RPMI8226 (cell line): Measurements from ENCODE around the gene ISL2.

Source experiments
- DNase-seq: peaks from one replicate; pipeline ENCODE4 v3.0.0-alpha.2; 2015

Gene ISL2

DNA sequence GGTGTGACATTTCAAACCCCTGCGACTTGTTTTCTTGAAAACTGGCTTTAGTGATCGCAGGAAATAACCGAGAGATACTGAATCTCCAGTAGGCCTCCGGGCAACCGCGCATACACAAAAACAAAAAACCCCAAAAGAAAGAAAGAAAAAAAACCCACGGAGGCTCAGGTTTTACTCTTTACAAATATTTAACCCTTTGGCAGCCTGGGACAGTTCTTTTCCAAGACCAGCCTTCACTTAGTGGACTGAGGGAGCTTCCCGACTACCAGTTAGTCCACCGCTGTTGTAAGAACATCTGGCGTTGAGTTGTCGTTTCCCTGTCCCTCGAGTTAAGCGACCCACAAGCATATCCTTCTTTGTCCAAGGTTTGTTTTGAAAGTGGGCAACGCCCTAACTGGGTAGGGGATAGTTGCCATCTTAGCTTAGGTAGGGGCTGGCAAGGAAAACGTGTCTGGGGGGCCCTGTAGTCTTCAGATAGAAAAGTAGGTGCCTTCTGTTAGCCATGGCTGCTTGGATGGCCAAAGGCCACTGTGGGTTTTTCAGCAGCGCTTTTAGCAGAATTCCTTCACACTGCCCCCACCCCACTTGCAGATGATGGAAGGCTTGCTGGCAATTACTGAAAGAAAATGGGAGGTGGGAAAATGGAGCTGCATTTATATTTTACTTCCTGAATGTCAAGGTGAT lies 6.9 kb downstream of the ISL2 start:
- no peak for DNase-seq

GRCh38 chr15:76344893-76345582 lies 8.5 kb downstream of the ISL2 start:
- no peak for DNase-seq

DNA sequence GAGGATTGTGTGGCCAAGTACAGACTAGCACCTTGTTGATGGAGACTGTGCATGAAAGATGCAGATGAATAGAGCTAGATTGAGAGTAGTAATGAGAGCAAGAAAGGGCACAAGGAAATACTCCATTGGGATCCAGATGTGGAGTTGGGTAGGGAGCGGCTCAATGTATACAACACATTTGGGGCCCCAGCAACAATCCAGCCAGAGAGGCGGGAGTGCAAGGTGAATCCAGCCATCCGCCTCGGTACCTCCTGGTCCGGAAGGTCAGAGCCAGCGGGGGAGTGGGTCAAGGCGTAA lies 9.0 kb downstream of the ISL2 start:
- DNase-seq, result no peak

GRCh38 chr15:76345880-76346668 lies 9.5 kb downstream of the ISL2 start:
- DNase-seq, result no peak

DNA sequence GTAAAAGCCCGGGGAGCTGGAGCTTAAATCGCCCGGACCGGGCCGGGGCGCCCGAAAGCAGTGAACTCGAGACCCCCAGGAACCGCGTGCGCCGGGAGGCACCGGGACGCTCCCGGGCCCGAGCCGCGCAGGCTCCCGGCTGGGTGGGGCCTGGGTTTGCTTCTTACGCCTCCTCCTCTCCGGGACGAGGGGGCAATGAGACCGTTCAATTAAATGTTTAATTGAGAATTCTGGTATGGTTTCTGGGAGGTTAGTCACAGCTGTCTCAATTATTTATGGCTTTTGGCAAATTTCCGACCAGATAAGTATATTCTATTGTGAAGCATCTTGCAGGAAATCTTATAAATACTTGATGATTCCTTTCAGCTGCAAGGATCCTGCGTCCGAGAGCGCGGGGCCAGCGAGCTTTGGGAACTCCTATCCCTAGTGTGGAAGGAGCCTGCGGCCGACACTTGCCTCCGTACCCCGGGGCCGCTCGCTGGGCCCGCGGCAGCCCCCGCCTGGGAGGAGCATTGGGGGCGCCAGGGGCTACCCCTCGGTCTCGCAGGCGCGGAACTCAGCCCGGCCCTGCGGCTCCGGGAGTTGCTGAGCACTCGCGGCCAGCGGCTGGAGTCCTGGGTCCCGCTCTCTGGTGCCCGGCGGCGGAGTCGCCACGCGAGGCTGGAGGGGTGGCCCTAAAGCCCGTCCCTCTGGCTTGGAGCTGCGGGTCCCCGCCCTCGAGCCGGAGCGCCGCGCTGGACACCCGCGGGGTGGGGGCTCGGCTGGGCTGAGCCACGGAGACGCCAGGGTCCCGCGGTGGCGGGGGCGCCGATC lies 10.3 kb downstream of the ISL2 start:
- DNase-seq, result no peak

- DNase-seq, result no peak
These were observed 11.0 kb downstream of the ISL2 start for GRCh38 chr15:76347482-76348055.

DNA sequence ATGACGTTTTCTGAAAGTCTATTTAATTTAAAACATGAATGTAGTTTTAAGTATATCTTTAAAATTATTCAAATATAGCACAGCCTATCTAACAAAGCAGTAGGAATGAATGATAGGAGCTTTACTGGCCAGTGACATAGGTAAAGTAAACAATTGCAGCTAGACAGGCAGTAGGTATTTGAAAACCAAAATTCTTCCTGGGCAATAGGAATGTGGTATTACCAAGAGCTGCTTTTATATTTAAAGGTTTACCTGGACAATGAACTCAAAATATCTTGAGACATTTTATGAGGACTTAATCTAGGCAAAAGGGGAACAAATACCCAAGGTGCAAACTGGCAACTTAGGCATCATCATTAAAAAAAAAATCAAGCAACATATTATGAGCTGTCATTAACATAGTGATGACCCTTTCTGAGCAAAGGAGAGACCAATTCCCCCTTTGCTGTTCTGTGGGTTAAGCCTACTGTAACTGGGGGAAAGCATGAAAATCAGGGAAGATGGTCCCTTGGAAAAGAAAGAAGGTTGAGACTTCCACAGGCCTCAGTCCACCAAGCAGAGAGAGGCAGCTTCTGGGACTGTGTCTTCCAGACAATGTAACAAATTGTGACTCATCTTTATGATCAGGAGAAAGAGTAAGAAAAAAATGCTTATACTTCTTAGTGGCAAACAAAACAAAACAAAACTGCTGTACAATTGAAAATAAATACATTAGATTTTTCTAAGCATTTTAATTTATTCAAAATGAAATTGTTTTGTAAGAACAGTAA lies 12.9 kb downstream of the ISL2 start:
- no peak for DNase-seq

- no peak for DNase-seq
These were observed 16.5 kb downstream of the ISL2 start for GRCh38 chr15:76353023-76353577.

DNA sequence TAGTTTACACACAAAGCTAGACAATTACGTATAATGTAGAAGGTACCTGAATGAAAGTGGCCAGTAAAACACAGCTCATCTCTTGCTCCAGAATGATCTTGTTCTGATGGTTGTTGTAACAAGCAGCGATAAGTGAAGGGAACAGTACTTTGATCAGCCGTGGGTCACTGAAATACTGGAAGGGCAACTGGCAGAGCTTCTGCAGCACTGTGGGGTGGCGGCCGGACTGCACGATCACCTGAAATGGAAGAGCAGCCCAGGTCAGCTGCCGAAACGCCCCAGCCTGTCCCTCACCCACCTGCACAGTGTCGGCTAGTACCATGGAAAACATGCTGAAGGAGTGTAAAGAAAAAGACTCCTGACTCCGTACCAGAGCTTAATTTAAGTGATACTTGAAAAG lies 17.3 kb downstream of the ISL2 start:
- no peak for DNase-seq

- DNase-seq, result no peak
These were observed 18.4 kb downstream of the ISL2 start for GRCh38 chr15:76354823-76355440.

DNA sequence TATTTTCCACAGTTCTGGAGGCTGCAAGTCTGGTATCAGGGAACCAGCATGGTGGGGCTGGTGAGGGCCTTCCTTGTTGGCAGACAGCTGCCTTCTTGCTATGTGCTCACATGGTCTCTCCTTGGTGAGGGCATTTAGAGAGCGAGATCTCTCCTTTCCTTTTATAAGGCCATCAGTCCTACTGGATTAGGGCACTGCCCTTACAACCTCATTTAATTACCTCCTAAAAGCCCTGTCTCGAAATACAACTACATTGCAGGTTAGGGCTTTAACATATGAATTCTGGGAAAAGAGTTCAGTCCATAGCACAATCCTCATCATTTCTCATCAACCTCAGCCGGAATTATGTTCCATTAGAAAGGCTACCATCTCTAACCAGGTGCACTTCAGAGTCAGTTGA lies 21.9 kb downstream of the ISL2 start:
- no peak for DNase-seq

DNA sequence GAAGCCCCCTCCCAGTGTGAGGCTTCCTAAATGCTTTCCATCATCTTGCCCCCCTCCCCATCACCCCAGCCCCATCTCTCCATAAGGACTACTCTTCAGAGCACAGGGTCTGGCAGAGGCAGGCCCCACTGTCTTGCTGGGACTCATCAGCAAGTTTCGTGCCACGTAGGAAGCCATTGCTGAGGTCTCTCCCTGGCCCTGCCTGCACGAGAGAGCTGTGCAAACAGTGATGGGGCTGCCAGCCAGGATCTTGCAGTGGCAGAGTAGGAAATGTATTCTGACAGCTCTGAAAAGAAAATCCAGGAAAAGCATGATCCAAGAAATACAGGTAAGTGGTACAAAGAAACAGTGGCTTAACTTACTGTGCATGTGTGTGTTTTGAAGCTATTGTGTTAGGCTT lies 22.6 kb downstream of the ISL2 start:
- DNase-seq, result no peak

GRCh38 chr15:76360416-76360815 lies 23.8 kb downstream of the ISL2 start:
- DNase-seq, result no peak

DNA sequence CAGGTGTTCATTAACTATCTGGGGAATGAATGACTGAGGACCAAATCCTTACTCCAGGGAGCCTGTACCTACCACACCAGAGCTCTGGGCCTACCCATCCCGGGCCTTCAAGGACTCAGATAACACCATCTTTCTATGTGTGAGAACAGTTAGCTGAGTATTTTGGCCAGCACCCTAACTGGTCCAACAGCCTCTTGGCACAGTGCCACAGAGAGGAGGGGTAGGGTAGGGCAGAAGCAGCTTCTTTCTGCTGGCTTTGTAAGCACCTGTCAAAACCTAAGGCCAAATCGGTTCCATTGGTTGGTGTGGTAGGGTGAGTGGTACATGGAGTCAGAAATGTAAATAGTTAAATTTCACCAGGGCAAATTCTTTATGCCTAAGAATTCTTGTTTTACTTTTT lies 26.7 kb downstream of the ISL2 start:
- peak; percentile 34 for DNase-seq

DNA sequence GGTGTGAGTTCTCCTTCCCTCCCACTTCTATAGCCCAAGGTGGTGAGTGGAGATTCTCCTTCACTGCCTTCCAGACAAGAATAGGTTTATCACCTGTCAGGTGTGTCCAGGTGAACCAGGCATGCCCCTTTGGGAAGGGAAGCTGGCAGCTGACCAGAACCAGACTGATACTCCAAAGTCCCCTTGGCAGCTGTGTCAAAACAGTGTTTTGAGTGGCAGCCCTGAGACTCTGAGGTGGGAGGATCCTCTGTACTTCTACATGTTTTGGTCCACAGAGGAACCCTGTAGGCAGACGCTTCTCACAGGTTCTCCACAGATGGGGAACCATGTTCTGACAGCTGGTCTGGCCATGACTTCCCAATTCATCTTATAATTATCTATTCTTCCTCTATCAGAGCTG lies 30.1 kb downstream of the ISL2 start:
- DNase-seq, result no peak

DNA sequence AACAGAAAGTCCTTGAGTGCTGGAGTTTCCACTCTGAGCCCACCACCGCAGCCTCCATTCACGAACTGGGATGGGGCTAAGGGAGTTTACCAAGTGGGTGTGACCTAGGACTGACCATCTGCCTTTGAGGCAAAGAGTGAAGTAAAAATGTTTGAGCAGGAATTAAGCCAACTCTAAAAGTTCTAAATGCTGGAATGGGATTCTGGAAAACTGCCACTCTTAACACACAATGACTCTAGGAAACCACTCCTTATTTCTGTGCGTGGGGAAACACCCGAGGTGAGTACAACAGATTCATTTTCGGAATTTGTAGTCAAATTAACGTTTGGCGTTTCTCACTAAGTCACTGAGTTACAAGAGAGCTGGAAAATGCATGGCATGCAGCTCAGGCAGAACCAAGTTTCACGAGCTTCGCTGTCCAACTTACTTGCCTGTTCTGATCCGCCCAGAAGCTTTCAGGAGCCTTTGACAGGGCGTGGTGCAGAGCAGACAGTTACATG lies 31.6 kb downstream of the ISL2 start:
- no peak for DNase-seq

DNA sequence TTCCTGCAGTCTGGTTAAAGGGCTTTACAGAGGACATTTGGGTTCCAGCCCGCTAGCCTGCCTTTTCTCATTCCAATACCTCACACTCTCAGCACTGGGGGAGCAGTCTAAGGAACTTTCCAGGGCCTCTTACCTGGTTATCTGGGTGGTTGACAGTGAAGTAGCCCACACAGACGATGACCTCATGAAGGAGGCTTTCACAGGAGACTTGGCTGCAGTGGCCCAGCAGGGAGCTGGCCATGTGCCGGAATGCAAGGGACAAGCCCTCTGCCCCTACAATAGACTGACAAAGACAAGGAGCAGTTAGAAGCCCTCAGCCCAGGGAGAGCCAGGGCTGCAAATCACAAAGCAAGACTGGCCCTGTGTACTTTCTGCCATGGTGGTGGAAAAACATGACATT lies 39.5 kb downstream of the ISL2 start:
- DNase-seq, result no peak

- DNase-seq, result no peak
These were observed 40.2 kb downstream of the ISL2 start for GRCh38 chr15:76376816-76377215.

- DNase-seq, result no peak
These were observed 40.6 kb downstream of the ISL2 start for GRCh38 chr15:76377217-76377616.

DNA sequence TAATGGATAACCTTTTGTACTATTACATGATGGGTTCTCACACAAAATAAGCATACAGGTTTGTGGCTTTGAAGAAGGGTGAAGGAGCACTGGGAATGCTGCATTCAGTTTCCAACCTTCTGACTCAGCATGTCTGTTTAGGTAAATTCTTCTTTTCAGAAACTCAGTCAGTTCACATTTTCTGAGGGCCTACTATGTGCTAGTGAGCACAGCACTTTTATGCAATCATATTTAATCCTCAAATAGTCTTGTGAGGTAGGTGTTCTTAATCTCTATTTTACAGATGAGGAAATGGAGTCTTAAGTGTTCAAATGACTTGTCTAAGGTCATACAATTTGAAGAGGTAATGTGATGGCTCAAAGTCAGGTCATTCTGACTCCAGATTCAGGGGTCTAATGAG lies 41.2 kb downstream of the ISL2 start:
- no peak for DNase-seq

- no peak for DNase-seq
These were observed 42.1 kb downstream of the ISL2 start for GRCh38 chr15:76378691-76379090.
